Ovary (tissue), 9 donors: ENCODE data around the gene HNRNPK. TPM values are rescaled to one million over a fixed set of nuclear protein-coding genes. Genes with fewer than 3 reads are reported as not detected.

ENCODE experiments used
- DNase-seq, 5 donors: peaks; one replicate each; pipeline ENCODE4 v3.0.0-alpha.2; 2019 to 2020
- H3K27ac ChIP-seq, 2 donors: fragments of 200-600 bp; one replicate each; pipeline versions ENCODE4 v1.5.1 to v1.8.0; 2019 to 2022
- H3K27me3 ChIP-seq: fragments of 200-600 bp; one replicate; pipeline ENCODE4 v1.8.0; 2022
- H3K36me3 ChIP-seq: fragments of 200-600 bp; sonication (generic); one replicate; pipeline ENCODE4 v1.5.1; 2019
- H3K4me1 ChIP-seq: one replicate; pipeline ENCODE4 v1.8.1; 2013; ENCODE audit warnings: mild to moderate bottlenecking, moderate library complexity; ENCODE audit not compliant: insufficient read depth
- H3K4me3 ChIP-seq: fragments of 200-600 bp; sonication (generic); one replicate; pipeline ENCODE4 v1.5.1; 2017
- H3K9me3 ChIP-seq, 2 donors: fragments of 200-600 bp in 1 of 2; sonication (generic) in 1 of 2; one replicate each; pipeline versions ENCODE4 v1.5.1 to v1.8.1; 2013 to 2019; ENCODE audit warnings: mild to moderate bottlenecking in 1 of 2, moderate library complexity in 1 of 2
- CTCF ChIP-seq, 3 donors: fragments of 450-650 bp in 2 of 3; fragments of 200-600 bp in 1 of 3; IDR thresholded peaks; one replicate each; pipeline versions ENCODE4 v1.5.1 to v1.8.0; 2016 to 2022; ENCODE audit warnings: antibody characterized with exemption in 3 of 3, mild to moderate bottlenecking in 1 of 3
- EP300 ChIP-seq: sonication (generic); formaldehyde crosslinking; IDR thresholded peaks from one replicate; pipeline ENCODE4 v1.6.1; 2017; ENCODE audit warnings: antibody characterized with exemption
- POLR2A ChIP-seq: fragments of 450-650 bp; IDR thresholded peaks from one replicate; pipeline ENCODE4 v1.6.1; 2017; ENCODE audit warnings: antibody characterized with exemption, mild to moderate bottlenecking, moderate library complexity
- WGBS, 3 donors: extraction: QIAGEN DNeasy Blood & Tissue Kit in 1 of 3; methylation state at CpG; one replicate each; pipeline versions ENCODE4 v1.1.5 to v1.1.7; 2013 to 2017; 5-methylcytosine and 5-hydroxymethylcytosine counted together
- intact Hi-C, 4 donors: fragments of 100-400 bp; cut with DNase I; formaldehyde crosslinking; loops; one replicate each; pipeline versions ENCODE4 v1.11.0 to v1.15.1; 2022 to 2023
- polyA plus RNA-seq, 2 donors: library from polyadenylated mRNA; stranded (reverse); fragments of 200-250 nt in 1 of 2; fragments of 350-450 nt in 1 of 2; fragmentation: Illumina TruSeq in 1 of 2; extraction: RNeasy Lipid Tissue Mini Kit (QIAGEN cat#74804) in 1 of 2; gene quantifications; one replicate each; pipeline ENCODE4 v1.2.3, GENCODE V29; 2013 to 2014
- total RNA-seq, 7 donors: library from RNA; depleted of rRNA in 2 of 7; stranded (reverse); fragments of >200 nt in 2 of 7; fragmentation: NEBNext Ultra II Directional in 3 of 7; extraction: Animal tissue kit (Norgen Biotek cat#: 25700) in 3 of 7; gene quantifications; one replicate each; pipeline versions ENCODE4 v1.1.0 to v1.2.4, GENCODE V29; 2016 to 2023
- donor health status: DM: no; HTN: no; CAD: no; lungs with moderate emphysema.
- donor health status: DM: no; HTN: no; CAD: no.
- donor health status: Bipolar disorder and iron deficiency.
- donor health status: DM: yes; HTN: yes; CAD: no.
- donor health status: DM: no; HTN: no; CAD: no.
- donor health status: DM: yes; HTN: yes; CAD: no.

The HNRNPK gene
- total and polyA plus RNA-seq, 9 donors: 302 to 646 (median 485) TPM

GRCh38 chr9:83991355-83991754 lies 11.3 kb upstream of the HNRNPK start:
- intact Hi-C loops: no loop called here
- no peak for DNase-seq
- H3K27ac ChIP-seq: no peak overlapping the region
- WGBS, 3 donors: 92 to 100% (median 97%) methylated on average over 1 of the region's 1 CpG
- no peaks in the 10 kb centered on the region for H3K36me3 ChIP-seq
- no peaks in the 10 kb centered on the region for H3K27me3 ChIP-seq
- H3K4me3 ChIP-seq: no peak overlapping the region
- TF ChIP-seq CTCF (IDR thresholded peaks at IDR 0.05) (no peak), POLR2A (no peak), EP300 (no peak)
- H3K4me1 ChIP-seq: peaks cover 1% of the 10 kb centered on the region
- no peaks in the 10 kb centered on the region for H3K9me3 ChIP-seq

GRCh38 chr9:83988411-83988810 lies 8.4 kb upstream of the HNRNPK start:
- Histone ChIP-seq H3K36me3 (no peaks in the 10 kb centered on the region), H3K4me3 (no peak overlapping the region), H3K4me1 (peaks cover 1% of the 10 kb centered on the region), H3K27me3 (no peaks in the 10 kb centered on the region), H3K27ac (no peak overlapping the region), H3K9me3 (no peaks in the 10 kb centered on the region)
- no peak for DNase-seq
- no peak for TF ChIP-seq EP300
- no peak for TF ChIP-seq CTCF (IDR thresholded peaks at IDR 0.05)
- no peak for TF ChIP-seq POLR2A
- intact Hi-C loops: no loop called here
- 79 to 85% (median 83%) methylated on average over 2 of the region's 2 CpGs for WGBS, 3 donors

- 92 to 100% (median 97%) methylated on average over 1 of the region's 1 CpG for WGBS, 3 donors
- Histone ChIP-seq H3K27ac (no peak overlapping the region), H3K9me3 (no peaks in the 10 kb centered on the region), H3K4me3 (no peak overlapping the region), H3K27me3 (no peaks in the 10 kb centered on the region), H3K4me1 (peaks cover 1% of the 10 kb centered on the region), H3K36me3 (no peaks in the 10 kb centered on the region)
- TF ChIP-seq EP300 (no peak), CTCF (IDR thresholded peaks at IDR 0.05) (no peak), POLR2A (no peak)
- no peak for DNase-seq
- intact Hi-C loops: no loop called here
Observed at GRCh38 chr9:83987402-83987791, 7.4 kb upstream of the HNRNPK start.

GRCh38 chr9:83986765-83987401 lies 6.9 kb upstream of the HNRNPK start:
- intact Hi-C loops: no loop called here
- Histone ChIP-seq H3K36me3 (no peaks in the 10 kb centered on the region), H3K4me1 (peaks cover 1% of the 10 kb centered on the region), H3K27ac (no peak overlapping the region), H3K27me3 (no peaks in the 10 kb centered on the region), H3K9me3 (no peaks in the 10 kb centered on the region), H3K4me3 (no peak overlapping the region)
- DNase-seq: no peak
- 91 to 94% (median 91%) methylated on average over 11 of the region's 11 CpGs for WGBS, 3 donors
- no peak for TF ChIP-seq POLR2A
- TF ChIP-seq EP300: no peak
- TF ChIP-seq CTCF (IDR thresholded peaks at IDR 0.05): no peak
